HuH-7 (cell line): ENCODE results near the gene ABHD16B.
"Not testable (repeated sequence)": the region's sequence is repeated elsewhere in the genome, so short reads cannot be mapped to it uniquely, and the experiment has no call there.

Experiments used
- DNase-seq: peaks from one replicate; pipeline ENCODE4 v3.0.0; 2011; ENCODE audit warnings: low spot score

Gene ABHD16B

GRCh38 chr20:63855363-63856097, 5.8 kb upstream of the ABHD16B start:
- DNase-seq = no peak

- DNase-seq = no peak
These were observed 5.2 kb upstream of the ABHD16B start for GRCh38 chr20:63856098-63856511.

- DNase-seq = no peak
These were observed 3.4 kb upstream of the ABHD16B start for GRCh38 chr20:63857764-63858392.

GRCh38 chr20:63858393-63859165, 2.7 kb upstream of the ABHD16B start:
- peak; percentile 79 for DNase-seq

GRCh38 chr20:63859166-63859699, 2.1 kb upstream of the ABHD16B start:
- DNase-seq = no peak

GRCh38 chr20:63860325-63861051, 810 bp upstream of the ABHD16B start:
- no peak for DNase-seq

- no peak for DNase-seq
These were observed 943 bp downstream of the ABHD16B start for GRCh38 chr20:63861981-63862901.

- DNase-seq = no peak
These were observed 1.9 kb downstream of the ABHD16B start for GRCh38 chr20:63863021-63863797.

GRCh38 chr20:63863798-63864544, 2.7 kb downstream of the ABHD16B start:
- peak; percentile 93 for DNase-seq

- DNase-seq = no peak
These were observed 3.3 kb downstream of the ABHD16B start for GRCh38 chr20:63864545-63864977.

GRCh38 chr20:63864978-63865640, 3.8 kb downstream of the ABHD16B start, which contains the start of gene TPD52L2:
Gene TPD52L2, plus strand, starts transcription at chr20:63865270. Its CDS starts 96 bp downstream, at chr20:63865366.
- DNase-seq = peak; percentile 100

GRCh38 chr20:63867042-63867441, 5.7 kb downstream of the ABHD16B start:
- not testable (repeated sequence) for DNase-seq

GRCh38 chr20:63868264-63868663, 7.0 kb downstream of the ABHD16B start:
- no peak for DNase-seq

- no peak for DNase-seq
These were observed 12.2 kb downstream of the ABHD16B start for GRCh38 chr20:63873477-63873971.

- DNase-seq = not testable (repeated sequence)
These were observed 12.9 kb downstream of the ABHD16B start for GRCh38 chr20:63874241-63874640.

GRCh38 chr20:63876489-63877036, 15.3 kb downstream of the ABHD16B start:
- no peak for DNase-seq

- no peak for DNase-seq
These were observed 16.6 kb downstream of the ABHD16B start for GRCh38 chr20:63877755-63878470.
